Fibroblast of mammary gland (primary cell): ENCODE measurements around the gene GRPEL1.

ENCODE experiments used
- DNase-seq: peaks from one replicate; pipeline ENCODE4 v3.0.0-alpha.2; 2010; ENCODE audit warnings: low read depth
- H3K4me3 ChIP-seq: 2 replicates; pipeline ENCODE4 v1.5.1; 2011; ENCODE audit warnings: low read depth, mild to moderate bottlenecking, low read length, moderate library complexity; ENCODE audit not compliant: control insufficient read depth
- TF ChIP-seq, protein P1 (sequence below): conservative IDR thresholded peaks from 2 replicates; pipeline ENCODE4 v1.5.1; 2011; ENCODE audit warnings: low read depth, low read length, inconsistent platforms; ENCODE audit not compliant: control insufficient read depth, insufficient read depth

Gene GRPEL1

DNA sequence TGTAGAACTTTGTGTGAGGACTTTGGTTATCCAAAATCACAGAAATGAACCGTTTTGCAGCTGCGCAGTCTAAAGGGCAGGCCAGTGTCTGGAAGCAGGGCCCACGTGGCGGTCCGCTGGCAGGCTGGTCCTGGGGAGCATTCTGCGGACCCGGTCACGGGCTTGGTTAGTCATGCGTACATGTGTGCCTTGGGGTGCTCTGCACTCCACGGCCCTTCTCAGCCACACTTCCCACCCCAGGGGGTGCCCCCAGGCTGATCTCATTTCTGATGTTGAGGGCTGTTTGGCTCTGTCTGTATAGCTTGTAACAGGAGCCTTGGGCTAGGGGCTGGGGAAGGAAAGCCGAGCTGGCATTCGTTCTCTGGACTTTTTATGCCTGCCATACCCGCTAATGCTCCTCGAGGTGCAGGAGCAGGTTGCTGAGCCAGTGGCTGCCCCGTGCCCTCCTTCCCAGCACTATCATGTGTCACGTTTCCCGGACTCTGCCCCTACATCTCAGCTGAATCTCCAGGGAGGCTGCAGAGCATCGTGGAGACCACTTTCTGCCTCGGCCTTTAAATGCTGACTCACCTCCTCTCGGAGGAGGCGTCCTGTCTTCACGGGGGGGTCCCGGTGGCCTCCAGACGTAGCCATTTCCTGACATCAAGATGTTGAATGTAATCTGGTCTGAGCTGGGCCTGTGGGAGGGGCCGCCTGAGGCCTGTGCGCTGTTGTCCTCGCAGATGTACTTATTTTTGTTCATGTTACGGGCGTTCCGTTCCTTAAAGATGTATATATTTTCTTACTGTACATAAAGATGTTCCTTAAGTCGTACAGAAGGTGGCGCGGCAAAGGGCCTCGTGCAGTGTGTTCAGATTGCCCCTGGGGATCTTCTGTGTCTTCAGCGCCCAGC is 36.1 kb downstream of the GRPEL1 start:
- TF ChIP-seq, protein P1, sequence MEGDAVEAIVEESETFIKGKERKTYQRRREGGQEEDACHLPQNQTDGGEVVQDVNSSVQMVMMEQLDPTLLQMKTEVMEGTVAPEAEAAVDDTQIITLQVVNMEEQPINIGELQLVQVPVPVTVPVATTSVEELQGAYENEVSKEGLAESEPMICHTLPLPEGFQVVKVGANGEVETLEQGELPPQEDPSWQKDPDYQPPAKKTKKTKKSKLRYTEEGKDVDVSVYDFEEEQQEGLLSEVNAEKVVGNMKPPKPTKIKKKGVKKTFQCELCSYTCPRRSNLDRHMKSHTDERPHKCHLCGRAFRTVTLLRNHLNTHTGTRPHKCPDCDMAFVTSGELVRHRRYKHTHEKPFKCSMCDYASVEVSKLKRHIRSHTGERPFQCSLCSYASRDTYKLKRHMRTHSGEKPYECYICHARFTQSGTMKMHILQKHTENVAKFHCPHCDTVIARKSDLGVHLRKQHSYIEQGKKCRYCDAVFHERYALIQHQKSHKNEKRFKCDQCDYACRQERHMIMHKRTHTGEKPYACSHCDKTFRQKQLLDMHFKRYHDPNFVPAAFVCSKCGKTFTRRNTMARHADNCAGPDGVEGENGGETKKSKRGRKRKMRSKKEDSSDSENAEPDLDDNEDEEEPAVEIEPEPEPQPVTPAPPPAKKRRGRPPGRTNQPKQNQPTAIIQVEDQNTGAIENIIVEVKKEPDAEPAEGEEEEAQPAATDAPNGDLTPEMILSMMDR, result no peak
- no peak for DNase-seq

DNA sequence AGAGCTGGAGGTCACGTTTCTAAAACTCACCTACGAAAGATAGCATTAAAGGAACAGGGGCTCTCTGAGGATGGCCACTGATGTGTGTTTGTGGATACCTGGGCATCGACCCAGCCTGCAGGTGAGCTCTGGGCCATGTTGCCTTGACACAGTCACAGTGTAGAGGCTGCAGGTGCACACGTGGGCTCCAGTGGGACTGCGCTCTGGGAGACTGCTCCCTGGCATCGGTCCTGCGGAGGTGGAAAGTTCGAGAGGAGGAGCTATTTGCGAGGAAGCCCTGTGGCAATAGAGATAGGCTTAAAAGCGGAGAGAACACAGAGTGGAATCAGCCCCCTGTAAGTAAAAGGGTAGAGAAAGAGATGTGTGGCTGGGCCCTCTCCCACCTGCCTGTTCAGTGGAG is 37.0 kb downstream of the GRPEL1 start:
- no peak for DNase-seq
- no peak overlapping the region for H3K4me3 ChIP-seq
- TF ChIP-seq, protein P1, result no peak

More for the DNA sequence above, 36.1 kb downstream of the GRPEL1 start:
- H3K4me3 ChIP-seq, result no peak overlapping the region

DNA sequence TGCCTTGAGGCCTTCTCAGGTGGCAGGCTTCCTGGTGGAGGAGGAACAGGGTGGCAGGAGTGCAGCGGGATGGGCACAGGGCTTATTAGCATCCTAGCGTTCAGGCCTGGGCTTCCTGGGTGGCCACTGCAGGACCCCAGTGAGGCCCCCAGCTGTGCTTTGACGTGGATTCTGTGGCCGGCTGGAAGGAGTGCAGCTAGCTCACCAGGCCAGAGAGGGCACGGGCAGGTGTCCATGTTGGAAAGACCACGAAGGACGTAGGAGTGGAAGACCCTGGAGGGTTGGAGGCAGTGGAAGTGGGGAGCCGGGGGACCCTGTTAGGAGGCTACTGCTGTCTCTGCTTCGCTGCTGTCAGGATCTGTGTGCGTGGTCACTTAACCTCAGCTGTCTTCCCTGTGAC is 37.9 kb downstream of the GRPEL1 start:
- TF ChIP-seq, protein P1, result no peak
- no peak for DNase-seq
- no peak overlapping the region for H3K4me3 ChIP-seq

GRCh38 chr4:7029212-7029611 is 38.7 kb downstream of the GRPEL1 start:
- TF ChIP-seq, protein P1, result no peak
- no peak for DNase-seq
- no peak overlapping the region for H3K4me3 ChIP-seq

- H3K4me3 ChIP-seq, result no peak overlapping the region
- no peak for DNase-seq
- TF ChIP-seq, protein P1, result no peak
These were observed 40.0 kb downstream of the GRPEL1 start for GRCh38 chr4:7027913-7028312.

- no peak overlapping the region for H3K4me3 ChIP-seq
- TF ChIP-seq, protein P1, result no peak
- no peak for DNase-seq
These were observed 40.6 kb downstream of the GRPEL1 start for GRCh38 chr4:7027284-7027683.
